ENCODE results near the gene SYNE2. TPM values are rescaled to one million over a fixed set of nuclear protein-coding genes. Genes with fewer than 3 reads are reported as not detected.
A peak's percentile ranks its signal among the peaks of the same experiment; 100 is the strongest.
"Not testable (repeated sequence)": the region's sequence is repeated elsewhere in the genome, so short reads cannot be mapped to it uniquely, and the experiment has no call there.

SYNE2 gene
- polyA plus RNA-seq, 1 donor: 50.5 TPM

DNA sequence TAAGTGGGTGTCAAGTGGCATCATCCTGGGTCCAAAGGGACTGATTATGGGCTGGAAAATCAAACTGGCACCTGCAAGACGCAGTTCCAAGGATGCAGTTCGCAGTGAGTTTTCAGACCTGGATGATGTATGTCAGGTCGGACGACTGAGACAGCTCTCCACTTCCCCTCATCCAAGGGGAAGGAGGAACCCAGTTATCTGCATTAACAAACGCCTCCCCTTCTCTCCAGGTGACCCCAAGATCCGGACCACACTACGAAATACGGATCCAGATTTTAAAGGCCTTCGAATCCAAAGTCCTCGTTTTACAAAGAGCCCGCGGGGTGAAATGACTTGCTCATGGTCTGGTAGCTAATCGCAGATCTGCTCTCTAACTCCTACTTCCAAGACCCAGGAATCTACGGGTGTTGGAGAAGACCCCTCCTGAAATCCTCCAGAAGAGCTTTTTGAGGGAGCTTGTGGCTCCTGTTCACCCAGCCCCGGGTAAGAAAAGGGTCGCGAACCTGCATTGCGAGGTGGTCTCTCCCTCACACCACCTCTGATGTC is 460 bp upstream of the SYNE2 start:
- no peaks in the 10 kb centered on the region for H3K36me3 ChIP-seq (ENCODE audit: control insufficient read depth, insufficient read depth, low read length)
- peaks cover 4% of the 10 kb centered on the region for H3K4me1 ChIP-seq (ENCODE audit: control insufficient read depth, insufficient read depth, low read length)
- H3K27me3 ChIP-seq (ENCODE audit: control insufficient read depth, insufficient read depth, low read length): no peaks in the 10 kb centered on the region
- H3K27ac ChIP-seq (ENCODE audit: low read length): peak overlapping the region; percentile 74
- no CpG with 5 or more reads among the region's 18 CpGs for WGBS (ENCODE audit: insufficient coverage, low lambda C conversion rate)
- no peaks in the 10 kb centered on the region for H3K9me3 ChIP-seq (ENCODE audit: control insufficient read depth, low read depth, low read length)
- DNase-seq: peak in 1 of 2 donors; percentile 71
- peak overlapping the region; percentile 78 for H3K4me3 ChIP-seq (ENCODE audit: low read length)

DNA sequence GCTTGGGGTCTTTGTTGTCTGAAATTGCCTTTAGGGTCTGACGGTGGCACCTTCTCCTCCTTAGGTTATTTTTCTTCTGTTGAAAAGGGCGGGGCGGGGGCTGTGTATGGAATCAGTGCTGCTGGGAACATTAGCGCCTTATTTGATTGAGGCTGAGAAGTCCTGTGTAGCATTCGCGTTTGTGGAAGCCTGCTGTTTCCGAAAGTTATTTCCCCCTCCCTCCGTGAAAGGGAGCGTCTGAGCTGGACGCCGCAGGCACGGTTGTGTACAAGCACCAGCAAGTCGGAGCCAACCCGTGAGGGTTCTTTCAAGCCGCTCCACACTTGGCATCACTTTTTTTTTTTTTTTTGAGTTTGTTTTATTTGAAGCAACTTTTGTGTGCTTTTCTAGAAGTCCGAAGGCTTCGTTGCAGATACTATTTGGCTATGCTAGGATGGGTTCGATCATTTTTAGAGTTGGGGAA is 1.1 kb downstream of the SYNE2 start:
- peak overlapping the region; percentile 82 for H3K27ac ChIP-seq (ENCODE audit: low read length)
- H3K4me3 ChIP-seq (ENCODE audit: low read length): peak overlapping the region; percentile 78
- 0% methylated on average over 1 of the region's 18 CpGs for WGBS (ENCODE audit: insufficient coverage, low lambda C conversion rate)
- H3K36me3 ChIP-seq (ENCODE audit: control insufficient read depth, insufficient read depth, low read length): no peaks in the 10 kb centered on the region
- H3K9me3 ChIP-seq (ENCODE audit: control insufficient read depth, low read depth, low read length): no peaks in the 10 kb centered on the region
- DNase-seq: peak; percentile 39 to 75
- peaks cover 4% of the 10 kb centered on the region for H3K4me1 ChIP-seq (ENCODE audit: control insufficient read depth, insufficient read depth, low read length)
- no peaks in the 10 kb centered on the region for H3K27me3 ChIP-seq (ENCODE audit: control insufficient read depth, insufficient read depth, low read length)

DNA sequence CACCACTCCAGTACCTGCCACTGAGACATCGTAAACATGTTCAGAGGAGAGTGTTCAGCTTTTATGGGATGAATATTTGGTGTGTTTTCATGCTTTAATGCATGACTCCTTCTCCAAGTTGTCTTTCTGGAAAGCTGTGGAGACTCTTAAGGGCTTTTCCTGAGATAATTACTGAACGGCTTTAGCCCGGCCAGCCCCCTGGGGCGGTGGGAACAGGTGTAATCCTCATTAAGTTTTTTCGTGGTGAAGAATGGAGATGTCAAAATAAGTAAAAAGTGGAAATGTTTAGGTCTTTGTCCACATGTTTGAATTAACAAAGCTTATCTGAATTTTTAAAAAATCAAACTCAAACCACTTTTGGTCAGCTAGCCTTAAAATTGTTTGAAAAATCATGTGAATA is 1.5 kb downstream of the SYNE2 start:
- no peak for DNase-seq

DNA sequence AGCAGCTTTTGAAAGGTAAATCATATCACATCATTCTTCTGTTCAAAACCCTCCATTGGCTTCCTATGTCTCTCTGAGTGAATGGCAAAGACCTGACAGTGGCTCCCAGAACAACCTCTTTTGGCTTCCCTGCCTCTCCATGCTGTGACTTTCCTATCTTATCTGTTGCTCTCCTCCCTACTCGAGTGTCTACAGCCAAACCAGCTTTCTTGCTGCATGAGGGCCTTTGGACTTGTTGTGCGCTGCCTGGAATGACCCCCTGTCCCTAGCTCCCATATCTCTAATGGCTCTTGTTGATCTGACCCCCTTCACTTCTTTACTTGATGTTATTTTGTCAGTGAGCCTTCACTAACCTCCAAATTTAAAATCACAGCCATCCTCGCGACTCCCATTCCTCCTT is 2.5 kb downstream of the SYNE2 start:
- no peaks in the 10 kb centered on the region for H3K36me3 ChIP-seq (ENCODE audit: control insufficient read depth, insufficient read depth, low read length)
- H3K4me1 ChIP-seq (ENCODE audit: control insufficient read depth, insufficient read depth, low read length): peaks cover 4% of the 10 kb centered on the region
- no peaks in the 10 kb centered on the region for H3K27me3 ChIP-seq (ENCODE audit: control insufficient read depth, insufficient read depth, low read length)
- DNase-seq: peak; percentile 45 to 65
- H3K4me3 ChIP-seq (ENCODE audit: low read length): no peak overlapping the region
- 86% methylated on average over 2 of the region's 4 CpGs for whole genome bisulfite sequencing (ENCODE audit: insufficient coverage, low lambda C conversion rate)
- no peaks in the 10 kb centered on the region for H3K9me3 ChIP-seq (ENCODE audit: control insufficient read depth, low read depth, low read length)
- no peak overlapping the region for H3K27ac ChIP-seq (ENCODE audit: low read length)

More for the DNA sequence above, 1.5 kb downstream of the SYNE2 start:
- Histone ChIP-seq H3K9me3 (ENCODE audit: control insufficient read depth, low read depth, low read length) (no peaks in the 10 kb centered on the region), H3K27ac (ENCODE audit: low read length) (peak overlapping the region; percentile 82), H3K4me1 (ENCODE audit: control insufficient read depth, insufficient read depth, low read length) (peaks cover 4% of the 10 kb centered on the region), H3K4me3 (ENCODE audit: low read length) (peak overlapping the region; percentile 78), H3K36me3 (ENCODE audit: control insufficient read depth, insufficient read depth, low read length) (no peaks in the 10 kb centered on the region), H3K27me3 (ENCODE audit: control insufficient read depth, insufficient read depth, low read length) (no peaks in the 10 kb centered on the region)
- 0% methylated on average over 1 of the region's 5 CpGs for WGBS (ENCODE audit: insufficient coverage, low lambda C conversion rate)

DNA sequence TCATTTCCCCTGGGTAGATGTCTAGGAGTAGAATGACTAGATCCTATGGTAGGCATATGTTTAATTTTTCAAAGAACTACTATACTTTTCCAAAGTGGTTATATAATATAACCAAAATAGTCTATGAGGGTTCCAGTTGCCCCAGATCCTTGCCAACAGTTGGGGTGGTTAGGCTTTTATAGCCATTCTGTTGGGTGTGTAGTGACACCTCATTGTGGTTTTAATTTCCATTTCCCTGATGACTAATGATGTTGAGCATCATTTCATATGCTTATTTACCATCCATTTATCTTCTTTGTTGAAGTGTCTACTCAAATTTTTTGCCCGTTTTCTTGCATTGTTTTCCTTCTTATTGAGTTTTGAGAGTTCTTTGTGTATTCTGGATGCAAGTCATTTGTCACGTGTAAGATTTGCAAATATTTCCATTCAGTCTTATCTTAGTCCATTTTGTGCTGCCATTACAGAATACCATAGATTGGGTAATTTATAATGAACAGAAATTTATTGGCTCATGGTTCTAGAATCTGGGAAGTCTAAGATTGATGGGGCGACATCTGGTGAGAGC is 4.7 kb downstream of the SYNE2 start:
- H3K4me1 ChIP-seq (ENCODE audit: control insufficient read depth, insufficient read depth, low read length): peaks cover 4% of the 10 kb centered on the region
- no peaks in the 10 kb centered on the region for H3K27me3 ChIP-seq (ENCODE audit: control insufficient read depth, insufficient read depth, low read length)
- H3K36me3 ChIP-seq (ENCODE audit: control insufficient read depth, insufficient read depth, low read length): no peaks in the 10 kb centered on the region
- H3K4me3 ChIP-seq (ENCODE audit: low read length): no peak overlapping the region
- no peak overlapping the region for H3K27ac ChIP-seq (ENCODE audit: low read length)
- DNase-seq: no peak
- H3K9me3 ChIP-seq (ENCODE audit: control insufficient read depth, low read depth, low read length): no peaks in the 10 kb centered on the region
- 100% methylated on average over 1 of the region's 3 CpGs for WGBS (ENCODE audit: insufficient coverage, low lambda C conversion rate)

DNA sequence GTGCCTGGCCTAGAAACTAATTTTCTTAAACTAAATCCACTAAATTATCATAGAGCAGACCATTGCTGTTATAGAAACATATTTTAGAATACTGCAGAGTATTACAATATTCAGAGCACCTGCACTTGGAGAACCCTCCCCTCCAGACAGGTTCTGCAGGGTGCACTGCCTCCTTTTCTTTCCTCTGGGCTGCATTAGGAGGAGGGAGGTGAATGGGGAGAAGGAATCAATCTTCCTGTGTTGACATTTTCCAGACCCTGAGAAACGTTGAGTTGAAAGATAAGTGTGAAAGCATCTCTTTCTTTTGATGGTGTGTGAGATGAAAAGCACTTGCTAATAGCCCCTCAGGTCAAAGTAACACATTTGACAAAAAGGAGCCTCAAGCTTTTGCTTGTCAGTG is 7.3 kb downstream of the SYNE2 start:
- H3K4me3 ChIP-seq (ENCODE audit: low read length): no peak overlapping the region
- no peaks in the 10 kb centered on the region for H3K36me3 ChIP-seq (ENCODE audit: control insufficient read depth, insufficient read depth, low read length)
- H3K9me3 ChIP-seq (ENCODE audit: control insufficient read depth, low read depth, low read length): no peaks in the 10 kb centered on the region
- WGBS (ENCODE audit: insufficient coverage, low lambda C conversion rate): no CpG with 5 or more reads among the region's 1 CpG
- DNase-seq: no peak
- H3K27me3 ChIP-seq (ENCODE audit: control insufficient read depth, insufficient read depth, low read length): no peaks in the 10 kb centered on the region
- peaks cover 1% of the 10 kb centered on the region for H3K4me1 ChIP-seq (ENCODE audit: control insufficient read depth, insufficient read depth, low read length)
- no peak overlapping the region for H3K27ac ChIP-seq (ENCODE audit: low read length)

DNA sequence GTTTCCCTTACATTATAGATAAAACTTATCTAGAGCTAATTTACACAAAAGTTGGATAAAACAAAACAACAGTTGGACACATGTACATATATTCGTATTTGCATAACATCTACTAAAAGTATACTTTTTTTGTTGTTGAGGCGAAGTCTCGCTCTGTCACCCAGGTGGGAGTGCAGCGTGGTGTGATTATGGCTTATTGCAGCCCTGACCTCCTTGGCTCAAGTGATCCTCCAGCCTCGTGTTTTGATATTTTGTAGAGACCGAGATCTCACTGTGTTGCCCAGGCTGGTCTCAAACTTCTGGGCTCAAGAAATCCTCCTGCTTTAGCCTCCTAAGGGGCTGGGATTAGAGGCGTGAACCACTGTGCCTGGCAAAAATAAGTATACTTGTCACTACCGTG is 9.4 kb downstream of the SYNE2 start:
- Histone ChIP-seq H3K4me3 (ENCODE audit: low read length) (no peak overlapping the region), H3K4me1 (ENCODE audit: control insufficient read depth, insufficient read depth, low read length) (no peaks in the 10 kb centered on the region), H3K36me3 (ENCODE audit: control insufficient read depth, insufficient read depth, low read length) (no peaks in the 10 kb centered on the region), H3K27me3 (ENCODE audit: control insufficient read depth, insufficient read depth, low read length) (no peaks in the 10 kb centered on the region), H3K27ac (ENCODE audit: low read length) (no peak overlapping the region), H3K9me3 (ENCODE audit: control insufficient read depth, low read depth, low read length) (no peaks in the 10 kb centered on the region)
- no peak for DNase-seq
- 100% methylated on average over 3 of the region's 8 CpGs for WGBS (ENCODE audit: insufficient coverage, low lambda C conversion rate)

DNA sequence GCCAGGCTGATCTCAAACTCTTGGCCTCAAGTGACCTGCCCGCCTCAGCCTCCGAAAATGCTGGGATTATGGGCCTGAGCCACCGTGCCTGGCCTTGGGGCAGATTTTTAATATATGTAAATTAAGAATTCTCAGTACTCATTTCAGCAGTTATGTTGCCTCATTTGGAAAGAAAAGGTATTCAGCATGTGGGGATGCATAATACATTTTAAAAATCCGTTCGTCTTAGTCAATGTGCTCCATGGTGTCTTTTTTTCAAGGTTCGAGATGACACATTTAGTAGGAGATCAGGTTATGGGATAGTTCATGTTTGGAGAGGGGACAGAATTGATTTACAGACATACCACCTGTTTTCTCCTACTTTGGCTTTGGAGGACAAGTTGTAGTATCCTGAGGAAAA is 10.2 kb downstream of the SYNE2 start:
- no peak for DNase-seq
- Histone ChIP-seq H3K36me3 (ENCODE audit: control insufficient read depth, insufficient read depth, low read length) (no peaks in the 10 kb centered on the region), H3K27me3 (ENCODE audit: control insufficient read depth, insufficient read depth, low read length) (no peaks in the 10 kb centered on the region), H3K4me3 (ENCODE audit: low read length) (no peak overlapping the region), H3K9me3 (ENCODE audit: control insufficient read depth, low read depth, low read length) (no peaks in the 10 kb centered on the region), H3K27ac (ENCODE audit: low read length) (no peak overlapping the region), H3K4me1 (ENCODE audit: control insufficient read depth, insufficient read depth, low read length) (peaks cover 5% of the 10 kb centered on the region)
- 100% methylated on average over 1 of the region's 6 CpGs for WGBS (ENCODE audit: insufficient coverage, low lambda C conversion rate)

DNA sequence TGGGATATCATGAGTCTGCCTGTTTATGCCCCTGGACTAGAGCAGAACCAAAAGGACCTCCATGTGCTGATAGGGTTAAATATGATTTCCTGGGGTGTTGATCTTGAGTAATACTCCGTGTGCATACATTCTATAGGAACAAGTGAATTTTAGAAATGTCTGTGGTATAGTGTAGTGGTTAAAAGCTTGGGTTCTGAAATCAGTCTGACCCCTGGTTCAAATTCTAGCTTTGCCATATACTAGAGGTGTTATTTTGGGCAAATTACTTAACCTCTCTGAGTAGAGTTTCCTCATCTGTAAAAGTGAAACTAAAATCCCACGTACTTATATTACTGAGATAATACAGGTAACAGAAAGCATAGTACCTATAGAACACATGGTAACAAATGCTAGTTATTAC is 12.0 kb downstream of the SYNE2 start:
- not testable (repeated sequence) for H3K36me3 ChIP-seq (ENCODE audit: control insufficient read depth, insufficient read depth, low read length); DNase-seq; H3K27me3 ChIP-seq (ENCODE audit: control insufficient read depth, insufficient read depth, low read length); H3K9me3 ChIP-seq (ENCODE audit: control insufficient read depth, low read depth, low read length)
- H3K4me1 ChIP-seq (ENCODE audit: control insufficient read depth, insufficient read depth, low read length): peaks cover 11% of the 10 kb centered on the region
- WGBS (ENCODE audit: insufficient coverage, low lambda C conversion rate): no CpG with 5 or more reads among the region's 2 CpGs
- peak overlapping the region; percentile 27 for H3K4me3 ChIP-seq (ENCODE audit: low read length)
- H3K27ac ChIP-seq (ENCODE audit: low read length): peak overlapping the region; percentile 80

DNA sequence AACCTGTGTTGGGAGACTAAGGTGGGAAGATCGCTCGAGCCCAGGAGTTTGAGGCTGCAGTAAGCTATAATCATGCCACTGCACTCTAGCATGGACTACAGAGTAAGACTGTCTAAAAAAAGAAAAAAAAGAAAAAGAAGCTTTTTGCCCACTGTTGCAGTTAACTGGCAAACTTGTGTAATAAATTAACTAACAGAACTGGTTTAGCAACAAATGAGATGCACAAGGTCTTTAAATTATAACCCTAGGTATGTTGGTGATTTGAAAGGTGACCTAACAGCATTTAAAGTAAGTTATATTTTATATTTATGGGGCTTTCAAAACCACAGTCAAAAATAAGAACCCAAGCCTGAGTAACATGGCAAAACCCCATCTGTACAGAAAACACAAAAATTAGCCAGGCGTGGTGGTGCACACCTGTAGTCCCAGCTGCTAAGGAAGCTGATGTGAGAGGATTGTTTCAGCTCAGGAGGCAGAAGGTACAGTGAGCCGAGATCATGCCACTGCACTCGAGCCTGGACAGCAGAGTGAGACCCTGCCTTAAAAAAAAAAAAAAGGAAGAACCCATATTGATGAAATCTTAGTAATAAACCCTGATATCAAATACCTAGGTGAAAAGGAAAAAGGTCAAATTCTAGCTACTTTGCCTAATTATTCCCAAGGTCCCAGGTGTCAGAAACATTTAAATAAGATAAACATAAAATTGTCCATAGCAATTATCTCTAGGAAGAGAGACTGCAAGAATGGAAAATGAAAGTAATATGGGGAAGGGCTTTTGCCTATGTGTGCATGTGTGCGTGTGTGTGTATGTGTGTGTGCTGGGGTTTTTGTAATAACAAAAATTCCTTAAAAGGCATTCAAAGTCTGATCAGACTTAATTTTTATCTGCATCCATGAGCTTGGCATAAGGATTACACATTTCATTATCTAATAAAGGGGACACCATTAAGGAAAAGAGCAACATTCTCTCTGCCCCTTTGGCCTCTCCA is 15.4 kb downstream of the SYNE2 start:
- H3K4me1 ChIP-seq (ENCODE audit: control insufficient read depth, insufficient read depth, low read length): peaks cover 14% of the 10 kb centered on the region
- H3K27ac ChIP-seq (ENCODE audit: low read length): peak overlapping the region; percentile 4

More for the DNA sequence above, 15.4 kb downstream of the SYNE2 start:
- Histone ChIP-seq H3K9me3 (ENCODE audit: control insufficient read depth, low read depth, low read length) (no peaks in the 10 kb centered on the region), H3K4me3 (ENCODE audit: low read length) (no peak overlapping the region), H3K36me3 (ENCODE audit: control insufficient read depth, insufficient read depth, low read length) (no peaks in the 10 kb centered on the region), H3K27me3 (ENCODE audit: control insufficient read depth, insufficient read depth, low read length) (no peaks in the 10 kb centered on the region)
- WGBS (ENCODE audit: insufficient coverage, low lambda C conversion rate): no CpG with 5 or more reads among the region's 6 CpGs
- DNase-seq: peak; percentile 40 to 72
